Measurements from ENCODE around the gene STXBP5L.

The STXBP5L gene

DNA sequence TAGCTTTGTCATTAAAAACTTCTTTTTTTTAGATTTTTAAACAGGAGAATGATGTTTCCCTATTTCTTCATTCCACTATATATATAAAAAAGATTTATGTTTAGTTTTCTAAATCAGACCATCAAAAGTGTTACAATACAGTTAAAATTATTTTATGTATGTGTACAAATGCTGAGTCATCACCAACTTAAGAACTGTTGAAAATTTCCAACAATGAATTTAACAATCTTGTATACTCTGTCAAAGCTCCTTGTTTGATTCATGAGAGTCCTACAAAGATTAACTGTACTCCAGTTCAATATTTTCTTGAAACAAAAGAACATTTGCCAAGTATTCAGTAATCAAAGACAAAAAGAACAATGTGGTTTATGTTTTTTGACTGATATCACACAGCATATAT lies 555.7 kb downstream of the STXBP5L start:
- in situ Hi-C loops (cut with MboI; ENCODE audit: low sequenced_read_pairs, unreplicated experiment), result no loop called here
- DNase-seq (ENCODE audit: low spot score), result no peak
- TF ChIP-seq, protein P1, sequence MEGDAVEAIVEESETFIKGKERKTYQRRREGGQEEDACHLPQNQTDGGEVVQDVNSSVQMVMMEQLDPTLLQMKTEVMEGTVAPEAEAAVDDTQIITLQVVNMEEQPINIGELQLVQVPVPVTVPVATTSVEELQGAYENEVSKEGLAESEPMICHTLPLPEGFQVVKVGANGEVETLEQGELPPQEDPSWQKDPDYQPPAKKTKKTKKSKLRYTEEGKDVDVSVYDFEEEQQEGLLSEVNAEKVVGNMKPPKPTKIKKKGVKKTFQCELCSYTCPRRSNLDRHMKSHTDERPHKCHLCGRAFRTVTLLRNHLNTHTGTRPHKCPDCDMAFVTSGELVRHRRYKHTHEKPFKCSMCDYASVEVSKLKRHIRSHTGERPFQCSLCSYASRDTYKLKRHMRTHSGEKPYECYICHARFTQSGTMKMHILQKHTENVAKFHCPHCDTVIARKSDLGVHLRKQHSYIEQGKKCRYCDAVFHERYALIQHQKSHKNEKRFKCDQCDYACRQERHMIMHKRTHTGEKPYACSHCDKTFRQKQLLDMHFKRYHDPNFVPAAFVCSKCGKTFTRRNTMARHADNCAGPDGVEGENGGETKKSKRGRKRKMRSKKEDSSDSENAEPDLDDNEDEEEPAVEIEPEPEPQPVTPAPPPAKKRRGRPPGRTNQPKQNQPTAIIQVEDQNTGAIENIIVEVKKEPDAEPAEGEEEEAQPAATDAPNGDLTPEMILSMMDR (IDR thresholded peaks at IDR 0.05; ENCODE audit: borderline replicate concordance, control extremely low read depth, extremely low read depth, insufficient read depth, missing control alignments), result no peak

DNA sequence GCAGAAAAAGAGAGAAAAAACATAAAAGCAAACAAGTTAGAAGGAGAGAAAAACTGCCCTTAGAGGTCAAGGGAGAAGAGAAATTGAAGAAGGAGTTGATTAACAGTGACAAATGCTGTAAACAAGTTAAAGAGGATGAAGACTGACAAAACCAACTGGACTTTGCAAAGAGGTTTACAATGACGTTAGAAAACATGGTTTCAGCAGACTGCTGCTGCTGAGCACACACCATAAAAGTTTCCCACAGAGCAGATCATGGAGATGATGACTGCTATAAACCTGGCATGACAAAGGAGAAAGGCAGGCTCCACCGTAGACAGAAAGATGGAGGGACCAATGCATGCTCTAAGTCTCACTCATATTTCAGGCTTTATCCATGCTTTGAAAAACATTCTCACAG lies 559.1 kb downstream of the STXBP5L start:
- TF ChIP-seq, protein P1 (IDR thresholded peaks at IDR 0.05; ENCODE audit: borderline replicate concordance, control extremely low read depth, extremely low read depth, insufficient read depth, missing control alignments), result no peak
- in situ Hi-C loops (cut with MboI; ENCODE audit: low sequenced_read_pairs, unreplicated experiment), result no loop called here
- DNase-seq (ENCODE audit: low spot score), result no peak

DNA sequence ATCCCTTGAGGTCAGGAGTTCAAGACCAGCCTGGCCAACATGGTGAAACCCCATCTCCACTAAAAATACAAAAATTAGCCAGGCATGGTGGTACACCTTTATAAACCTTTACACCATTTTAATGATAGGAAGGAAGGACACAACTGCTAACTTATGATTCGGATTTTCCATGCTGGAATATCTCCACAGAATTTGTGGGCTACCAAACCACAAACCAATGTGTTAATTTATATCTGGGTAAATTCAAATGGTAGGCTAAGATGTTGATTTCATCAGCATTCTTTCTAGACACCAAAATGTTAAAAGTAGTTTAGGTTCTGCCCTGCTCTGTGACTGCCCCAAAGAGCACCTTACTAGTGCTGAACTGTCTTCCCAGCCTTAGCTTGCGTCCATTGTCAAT lies 565.0 kb downstream of the STXBP5L start:
- no peak for DNase-seq (ENCODE audit: low spot score)
- TF ChIP-seq, protein P1 (IDR thresholded peaks at IDR 0.05; ENCODE audit: borderline replicate concordance, control extremely low read depth, extremely low read depth, insufficient read depth, missing control alignments), result no peak
- in situ Hi-C loops (cut with MboI; ENCODE audit: low sequenced_read_pairs, unreplicated experiment), result no loop called here

Data from GM13976 (cell line).